ENCODE results near the gene BARHL2. TPM values are rescaled to one million over a fixed set of nuclear protein-coding genes. Genes with fewer than 3 reads are reported as not detected.

Gene BARHL2
- total RNA-seq, 1 experiment from 2014 or later = not detected

DNA sequence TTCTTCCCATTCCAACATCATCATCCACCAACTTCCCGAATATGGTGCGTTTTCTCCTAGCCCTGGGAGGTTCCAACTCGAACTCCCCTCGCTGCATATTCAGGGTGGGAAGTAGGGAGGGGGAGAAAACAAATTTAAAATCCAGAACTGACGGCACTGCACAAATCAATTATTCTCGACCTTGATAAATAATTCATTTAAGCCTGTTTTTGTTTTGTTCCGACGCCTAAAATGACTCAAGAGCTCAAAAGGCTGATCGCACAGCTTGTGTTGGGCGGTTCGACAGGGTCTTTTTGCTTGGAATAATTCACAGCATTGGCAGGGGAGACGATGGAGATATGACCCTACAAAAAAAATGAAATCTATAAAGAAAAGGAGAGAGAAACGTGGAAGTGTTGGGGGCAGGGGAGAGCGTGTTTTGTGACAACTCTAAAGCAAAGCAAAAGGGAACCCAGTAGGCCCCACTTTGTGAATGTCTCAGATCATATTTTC lies 3.1 kb upstream of the BARHL2 start:
- Histone ChIP-seq H3K27me3 (replicated peaks) (peaks cover 58% of the 10 kb centered on the region), H3K4me3 (no peak overlapping the region), H3K36me3 (no peaks in the 10 kb centered on the region), H3K4me1 (replicated peaks) (no peaks in the 10 kb centered on the region; the same call in 1 of the 2 replicates), H3K9me3 (replicated peaks) (no peaks in the 10 kb centered on the region; the same call in 1 of the 2 replicates), H3K27ac (no peak overlapping the region)
- no peak for DNase-seq (ENCODE audit: low read depth in 1 of 2, low spot score in 2 of 2)

DNA sequence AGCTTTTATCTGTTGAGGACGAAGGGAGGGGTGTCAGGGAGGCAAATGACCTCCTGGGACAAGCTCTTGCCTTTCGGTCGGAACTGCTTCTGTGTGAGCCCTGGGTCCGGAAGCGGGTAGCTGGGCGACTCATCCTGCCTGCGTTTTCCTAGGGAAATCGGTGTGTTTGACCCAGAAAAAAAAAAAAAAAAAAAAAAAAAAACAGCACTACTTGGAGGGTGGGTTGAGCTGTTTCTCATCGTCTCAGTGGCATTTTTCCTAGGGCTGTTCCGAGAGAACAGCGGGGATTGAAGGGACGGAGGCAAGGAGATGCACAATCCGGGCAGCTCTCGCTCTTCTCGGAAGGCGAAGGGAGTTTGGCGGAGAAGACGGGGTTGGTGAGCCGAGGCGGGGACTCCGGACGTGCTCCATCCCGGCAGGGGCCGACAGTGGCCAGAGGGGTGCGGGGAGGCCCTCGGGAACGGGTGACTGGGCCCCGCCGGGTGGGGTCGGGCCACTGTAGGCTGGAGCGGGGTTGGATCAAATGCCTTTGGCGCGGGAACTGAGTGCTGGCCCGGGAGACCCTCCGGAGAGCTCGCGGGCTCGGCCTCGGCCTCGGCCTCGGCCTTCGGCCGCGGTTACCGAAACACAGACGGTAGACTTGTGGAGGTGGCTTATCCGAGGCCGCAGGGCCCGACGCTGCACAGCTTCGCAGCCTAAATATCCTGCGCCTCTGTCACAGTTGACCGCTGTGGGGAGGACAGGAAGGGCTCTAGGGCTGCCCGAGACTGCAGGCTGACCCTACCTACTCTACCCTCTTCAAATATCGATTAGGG lies 2.4 kb upstream of the BARHL2 start:
- H3K27me3 ChIP-seq (replicated peaks) = peaks cover 61% of the 10 kb centered on the region
- no peak overlapping the region for H3K4me3 ChIP-seq
- H3K27ac ChIP-seq = no peak overlapping the region
- no peaks in the 10 kb centered on the region for H3K36me3 ChIP-seq
- DNase-seq (ENCODE audit: low read depth in 1 of 2, low spot score in 2 of 2) = no peak
- no peaks in the 10 kb centered on the region; the same call in 1 of the 2 replicates for H3K4me1 ChIP-seq (replicated peaks)
- no peaks in the 10 kb centered on the region; the same call in 1 of the 2 replicates for H3K9me3 ChIP-seq (replicated peaks)

GRCh38 chr1:90718411-90719329 lies 1.6 kb upstream of the BARHL2 start:
- peaks cover 70% of the 10 kb centered on the region for H3K27me3 ChIP-seq (replicated peaks)
- no peaks in the 10 kb centered on the region for H3K36me3 ChIP-seq
- DNase-seq (ENCODE audit: low read depth in 1 of 2, low spot score in 2 of 2) = no peak
- no peak overlapping the region for H3K27ac ChIP-seq
- no peak overlapping the region for H3K4me3 ChIP-seq
- H3K9me3 ChIP-seq (replicated peaks) = no peaks in the 10 kb centered on the region; the same call in 1 of the 2 replicates
- H3K4me1 ChIP-seq (replicated peaks) = no peaks in the 10 kb centered on the region; the same call in 1 of the 2 replicates

DNA sequence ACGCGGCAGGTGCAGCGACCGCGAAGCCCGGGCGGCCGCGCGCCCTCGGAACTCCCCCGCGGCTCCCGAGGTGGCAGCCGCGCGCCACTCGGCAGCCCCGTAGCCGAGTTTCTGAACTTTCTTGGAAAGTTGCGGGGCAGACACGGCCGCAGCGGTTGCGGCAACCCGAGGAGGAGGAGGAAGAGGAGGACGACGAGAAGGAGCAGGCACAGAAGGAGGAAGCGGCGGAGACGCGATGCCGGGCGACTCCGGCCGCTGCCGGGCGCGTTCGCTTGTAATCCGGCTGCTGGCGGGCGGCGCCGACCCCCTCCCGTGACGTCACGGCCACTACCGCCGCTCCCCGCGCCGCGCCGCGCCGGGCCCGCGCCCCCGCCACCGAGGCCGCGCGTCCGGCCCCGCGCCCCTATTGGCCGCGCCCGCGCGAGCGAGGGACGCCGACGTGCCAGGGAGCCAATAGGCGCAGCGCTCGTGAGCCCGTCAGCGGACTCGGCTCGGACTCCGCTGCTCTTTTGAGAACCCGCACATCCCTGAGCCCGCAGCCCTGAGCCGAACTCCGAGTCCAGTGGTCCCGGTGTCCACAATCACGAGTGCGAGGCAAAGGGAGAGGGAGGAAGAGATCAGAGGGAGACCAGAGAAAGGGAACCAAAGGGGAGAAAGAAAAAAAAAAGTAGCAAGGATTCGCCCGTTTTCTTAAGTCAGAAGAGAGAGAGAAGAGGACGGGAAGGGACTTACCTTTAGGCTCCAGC lies 736 bp upstream of the BARHL2 start:
- peaks cover 78% of the 10 kb centered on the region for H3K27me3 ChIP-seq (replicated peaks)
- peak in 1 of 2 experiments; percentile 18 for DNase-seq (ENCODE audit: low read depth in 1 of 2, low spot score in 2 of 2)
- peak overlapping the region; percentile 19 for H3K4me3 ChIP-seq
- no peak overlapping the region for H3K27ac ChIP-seq
- H3K36me3 ChIP-seq = no peaks in the 10 kb centered on the region
- H3K9me3 ChIP-seq (replicated peaks) = no peaks in the 10 kb centered on the region; the same call in 1 of the 2 replicates
- H3K4me1 ChIP-seq (replicated peaks) = no peaks in the 10 kb centered on the region; the same call in 1 of the 2 replicates

GRCh38 chr1:90717356-90717664 lies 208 bp upstream of the BARHL2 start:
- Histone ChIP-seq H3K36me3 (no peaks in the 10 kb centered on the region), H3K4me3 (no peak overlapping the region), H3K27ac (no peak overlapping the region), H3K9me3 (replicated peaks) (no peaks in the 10 kb centered on the region; the same call in 1 of the 2 replicates), H3K27me3 (replicated peaks) (peaks cover 82% of the 10 kb centered on the region), H3K4me1 (replicated peaks) (no peaks in the 10 kb centered on the region; the same call in 1 of the 2 replicates)
- no peak for DNase-seq (ENCODE audit: low read depth in 1 of 2, low spot score in 2 of 2)

DNA sequence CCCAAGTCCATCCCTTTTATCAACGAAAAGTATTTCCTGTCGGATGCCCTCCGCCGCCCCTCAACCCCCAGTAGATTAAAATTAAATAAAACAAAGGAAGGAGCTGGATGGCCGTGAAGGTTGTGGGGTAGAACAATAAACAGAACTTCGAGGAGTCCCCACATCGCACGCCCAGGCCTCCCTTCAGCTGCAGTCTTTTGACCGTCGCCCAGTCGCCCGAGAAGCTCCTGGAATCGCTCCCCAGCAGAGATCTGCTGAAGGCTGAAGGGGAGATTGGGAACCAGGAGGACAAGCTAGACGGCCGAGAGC lies 905 bp downstream of the BARHL2 start:
- no peak overlapping the region for H3K4me3 ChIP-seq
- no peak overlapping the region for H3K27ac ChIP-seq
- H3K9me3 ChIP-seq (replicated peaks) = no peaks in the 10 kb centered on the region; the same call in 1 of the 2 replicates
- no peaks in the 10 kb centered on the region for H3K36me3 ChIP-seq
- H3K27me3 ChIP-seq (replicated peaks) = peaks cover 87% of the 10 kb centered on the region
- DNase-seq (ENCODE audit: low read depth in 1 of 2, low spot score in 2 of 2) = no peak
- no peaks in the 10 kb centered on the region; the same call in 1 of the 2 replicates for H3K4me1 ChIP-seq (replicated peaks)

- Histone ChIP-seq H3K36me3 (no peaks in the 10 kb centered on the region), H3K4me1 (replicated peaks) (no peaks in the 10 kb centered on the region; the same call in 1 of the 2 replicates), H3K9me3 (replicated peaks) (no peaks in the 10 kb centered on the region; the same call in 1 of the 2 replicates), H3K4me3 (no peak overlapping the region), H3K27me3 (replicated peaks) (peaks cover 93% of the 10 kb centered on the region), H3K27ac (no peak overlapping the region)
- no peak for DNase-seq (ENCODE audit: low read depth in 1 of 2, low spot score in 2 of 2)
These were observed 1.8 kb downstream of the BARHL2 start for GRCh38 chr1:90715309-90715708.

DNA sequence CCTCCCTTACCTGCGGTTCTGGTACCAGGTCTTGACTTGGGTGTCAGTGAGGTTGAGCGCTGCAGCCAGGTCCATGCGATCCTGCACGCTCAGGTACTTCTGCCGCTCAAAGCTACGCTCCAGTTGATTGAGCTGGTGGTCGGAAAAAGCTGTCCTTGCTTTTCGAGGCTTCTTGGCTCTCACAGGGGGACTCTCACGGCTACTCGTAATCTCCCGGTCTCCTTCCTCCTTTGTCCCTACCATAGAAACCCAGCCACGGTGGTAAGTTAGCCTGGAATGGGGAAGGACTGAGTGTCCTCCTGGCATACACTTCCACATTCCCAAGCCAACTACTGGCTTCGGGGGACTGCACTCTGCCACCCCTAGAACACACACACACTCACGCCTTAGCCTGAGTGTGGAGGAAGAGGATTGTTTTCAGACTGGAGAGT lies 2.6 kb downstream of the BARHL2 start:
- DNase-seq (ENCODE audit: low read depth in 1 of 2, low spot score in 2 of 2) = no peak
- no peak overlapping the region for H3K4me3 ChIP-seq

GRCh38 chr1:90713741-90714509 lies 3.2 kb downstream of the BARHL2 start:
- no peak for DNase-seq (ENCODE audit: low read depth in 1 of 2, low spot score in 2 of 2)
- Histone ChIP-seq H3K9me3 (replicated peaks) (no peaks in the 10 kb centered on the region; the same call in 1 of the 2 replicates), H3K4me3 (no peak overlapping the region), H3K4me1 (replicated peaks) (no peaks in the 10 kb centered on the region; the same call in 1 of the 2 replicates), H3K27ac (no peak overlapping the region), H3K36me3 (no peaks in the 10 kb centered on the region), H3K27me3 (replicated peaks) (peaks cover 89% of the 10 kb centered on the region)

More for the DNA sequence above, 2.6 kb downstream of the BARHL2 start:
- H3K36me3 ChIP-seq = no peaks in the 10 kb centered on the region
- no peaks in the 10 kb centered on the region; the same call in 1 of the 2 replicates for H3K9me3 ChIP-seq (replicated peaks)
- no peak overlapping the region for H3K27ac ChIP-seq
- no peaks in the 10 kb centered on the region; the same call in 1 of the 2 replicates for H3K4me1 ChIP-seq (replicated peaks)
- H3K27me3 ChIP-seq (replicated peaks) = peaks cover 93% of the 10 kb centered on the region

DNA sequence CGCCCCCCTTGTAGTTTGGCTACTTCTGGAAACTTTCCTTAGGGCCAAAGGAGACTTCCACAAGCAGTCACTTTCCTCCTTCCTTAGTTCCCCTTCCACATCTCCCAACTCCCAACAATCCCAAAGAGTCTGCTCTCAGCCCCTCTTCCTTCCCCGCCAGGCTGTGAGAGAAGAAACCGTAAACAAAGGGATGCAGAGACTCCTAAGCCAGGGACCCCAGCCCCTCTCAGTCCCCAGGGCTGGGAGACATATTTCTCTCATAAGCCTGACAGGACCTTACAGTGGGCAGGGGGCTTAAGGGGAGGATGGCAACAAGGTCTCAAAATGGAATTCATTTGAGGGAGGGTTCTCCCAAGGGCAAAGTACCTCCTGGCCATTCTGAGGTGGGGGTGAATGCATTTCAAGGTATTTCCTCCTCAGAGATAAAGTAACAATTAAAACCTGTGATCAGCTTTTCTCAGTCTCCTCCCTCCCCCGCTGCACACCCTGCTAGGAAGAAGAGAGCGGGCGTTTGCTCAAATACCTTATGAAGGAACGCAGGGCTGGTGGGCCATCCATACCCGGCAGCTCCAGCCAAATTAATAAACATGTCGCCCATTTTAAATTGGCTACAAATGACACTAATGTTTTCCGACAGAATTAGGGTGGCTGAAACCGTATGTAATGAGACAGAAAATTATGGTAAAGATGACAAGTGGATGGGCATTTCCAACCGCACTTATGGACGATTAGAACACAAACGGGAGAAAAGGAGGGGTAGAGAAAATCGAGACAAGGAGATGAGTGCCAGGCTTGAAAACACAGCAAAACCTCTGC lies 4.0 kb downstream of the BARHL2 start:
- H3K36me3 ChIP-seq = no peaks in the 10 kb centered on the region
- no peaks in the 10 kb centered on the region; the same call in 1 of the 2 replicates for H3K4me1 ChIP-seq (replicated peaks)
- H3K9me3 ChIP-seq (replicated peaks) = no peaks in the 10 kb centered on the region
- DNase-seq (ENCODE audit: low read depth in 1 of 2, low spot score in 2 of 2) = no peak
- no peak overlapping the region for H3K27ac ChIP-seq
- H3K27me3 ChIP-seq (replicated peaks) = peaks cover 89% of the 10 kb centered on the region
- no peak overlapping the region for H3K4me3 ChIP-seq

DNA sequence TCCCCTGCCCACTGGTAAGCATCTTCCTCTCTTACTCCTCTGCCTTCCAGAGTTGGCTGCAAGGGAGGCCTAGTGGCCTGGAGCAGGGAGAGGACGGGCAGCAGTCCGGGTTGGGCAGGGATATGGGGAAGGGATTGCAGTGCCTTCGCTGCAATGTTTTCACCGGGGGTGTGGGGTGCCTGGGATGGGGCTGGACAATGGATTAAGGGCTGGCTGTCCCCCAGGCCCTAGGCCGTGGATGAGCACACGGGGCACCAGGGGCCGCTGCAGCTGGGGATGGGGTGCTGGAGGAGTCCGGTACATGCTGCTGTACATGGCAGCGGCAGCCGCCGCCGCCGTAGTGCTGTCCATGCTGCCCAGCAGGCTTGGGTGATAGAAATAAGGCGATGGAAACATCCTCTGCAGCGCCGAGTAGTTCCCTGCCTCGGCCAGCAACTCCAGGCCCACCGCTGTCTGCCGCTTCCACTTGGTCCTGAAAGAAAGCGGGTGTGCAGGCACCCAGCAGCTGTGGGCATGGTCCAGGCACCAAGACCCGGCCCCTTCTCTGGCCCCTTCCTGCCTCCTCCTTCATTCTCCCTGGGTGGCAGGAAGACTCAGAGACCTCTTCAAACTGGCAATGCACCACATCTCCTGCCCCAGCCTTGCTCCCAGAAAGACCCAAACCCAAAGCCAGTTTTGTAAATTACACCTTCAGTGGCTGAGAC lies 4.8 kb downstream of the BARHL2 start:
- DNase-seq (ENCODE audit: low read depth in 1 of 2, low spot score in 2 of 2) = no peak
- H3K27ac ChIP-seq = no peak overlapping the region
- H3K27me3 ChIP-seq (replicated peaks) = peaks cover 94% of the 10 kb centered on the region
- H3K36me3 ChIP-seq = no peaks in the 10 kb centered on the region
- no peaks in the 10 kb centered on the region for H3K4me1 ChIP-seq (replicated peaks)
- no peaks in the 10 kb centered on the region for H3K9me3 ChIP-seq (replicated peaks)
- no peak overlapping the region for H3K4me3 ChIP-seq

Data from SJSA1 (cell line).